NCI-H2196 (cell line): Measurements from ENCODE around the gene INTS15.

ENCODE experiments used
- DNase-seq: peaks from one replicate; lab custom pipeline; 2025; ENCODE audit not compliant: unreplicated experiment; lab: John Stamatoyannopoulos, UW

Gene INTS15

DNA sequence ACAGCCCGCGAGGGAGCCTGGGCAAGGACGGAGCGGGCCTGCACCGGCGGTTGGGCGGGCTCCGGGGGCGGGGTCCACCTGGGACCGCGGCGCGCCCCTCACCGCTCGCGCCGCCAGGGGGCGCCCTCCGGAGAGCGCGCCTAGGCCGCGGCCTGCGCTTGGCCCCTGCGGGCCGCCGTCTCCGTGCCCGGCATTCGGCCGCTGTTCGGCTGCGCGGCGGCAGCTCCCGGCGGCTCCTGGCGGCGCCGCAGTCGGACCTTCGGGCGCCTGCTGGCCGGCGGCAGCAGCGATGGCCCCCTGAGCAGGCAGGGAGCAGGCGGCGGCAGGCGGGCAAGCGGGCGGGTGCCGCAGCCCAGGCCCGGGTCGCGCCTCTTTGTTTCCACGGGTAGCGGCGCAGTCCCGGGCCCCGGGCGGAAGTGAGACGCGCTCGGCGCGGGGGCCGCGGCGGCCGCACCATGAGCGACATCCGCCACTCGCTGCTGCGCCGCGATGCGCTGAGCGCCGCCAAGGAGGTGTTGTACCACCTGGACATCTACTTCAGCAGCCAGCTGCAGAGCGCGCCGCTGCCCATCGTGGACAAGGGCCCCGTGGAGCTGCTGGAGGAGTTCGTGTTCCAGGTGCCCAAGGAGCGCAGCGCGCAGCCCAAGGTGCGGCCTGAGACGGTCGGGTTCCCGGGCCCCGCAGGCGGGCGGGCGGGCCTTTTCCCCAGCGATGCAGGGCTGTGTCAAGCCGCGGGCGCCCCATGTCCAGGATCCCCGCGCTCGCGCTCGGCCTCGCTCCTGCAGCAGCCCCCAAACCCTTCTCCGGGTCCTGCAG is at the start of gene INTS15:
INTS15 (plus strand) TSS at position 193 of the 816 bp plus-strand sequence; CDS start at position 456, 263 bp downstream.
- DNase-seq = peak; percentile 92

DNA sequence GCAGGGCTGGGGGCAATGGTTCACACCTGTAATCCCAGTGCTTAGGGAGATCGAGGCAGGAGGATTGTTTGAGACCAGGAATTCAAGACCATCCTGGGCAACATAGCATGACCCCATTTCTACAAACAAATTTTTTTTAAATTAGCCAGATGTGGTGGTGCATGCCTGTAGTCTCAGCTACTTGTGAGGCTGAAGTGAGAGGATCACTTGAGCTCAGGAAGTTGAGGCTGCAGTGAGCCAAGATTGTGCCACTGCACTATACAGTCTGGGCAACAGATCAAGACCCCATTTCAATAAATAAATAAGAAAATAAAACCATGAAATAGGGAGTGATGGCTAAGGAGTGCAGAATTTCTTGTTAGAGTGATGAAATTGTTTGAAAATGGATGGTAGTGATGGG is 47.5 kb upstream of the INTS15 start:
- DNase-seq = no peak

DNA sequence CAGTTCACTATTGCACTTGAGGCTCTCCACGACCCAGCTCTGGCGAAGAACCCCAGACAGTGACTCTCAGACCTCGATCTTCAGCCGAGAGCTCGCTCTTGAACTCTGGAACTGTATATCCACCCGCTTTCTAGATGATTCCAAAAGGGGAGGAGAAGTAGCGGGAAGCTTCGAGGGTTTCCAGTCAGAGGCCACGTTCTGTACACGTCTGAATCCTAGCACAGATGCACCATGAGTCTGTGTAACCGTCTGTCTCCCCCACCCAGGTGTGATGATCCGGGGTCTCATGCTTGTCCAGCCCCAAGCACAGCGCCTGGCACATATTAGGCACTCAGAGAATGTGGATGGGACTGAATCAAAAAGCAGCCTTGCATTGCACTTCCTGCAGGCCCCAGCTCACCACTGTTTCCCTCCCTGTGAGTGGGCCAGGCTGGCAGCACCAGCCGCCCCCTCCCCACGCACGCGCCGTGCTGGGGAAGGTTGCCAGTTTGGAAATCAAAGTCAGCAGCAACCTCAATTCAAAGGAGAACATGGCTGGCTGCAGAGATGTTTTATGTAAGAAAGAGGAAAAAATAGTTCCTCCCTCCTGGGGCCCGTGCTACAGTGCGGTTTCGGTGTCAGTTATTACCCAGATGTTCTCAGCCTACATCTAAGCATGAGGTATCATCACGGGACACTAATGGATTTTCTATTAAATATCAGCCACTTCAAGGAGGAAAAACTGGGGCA is 44.3 kb upstream of the INTS15 start:
- DNase-seq = no peak

DNA sequence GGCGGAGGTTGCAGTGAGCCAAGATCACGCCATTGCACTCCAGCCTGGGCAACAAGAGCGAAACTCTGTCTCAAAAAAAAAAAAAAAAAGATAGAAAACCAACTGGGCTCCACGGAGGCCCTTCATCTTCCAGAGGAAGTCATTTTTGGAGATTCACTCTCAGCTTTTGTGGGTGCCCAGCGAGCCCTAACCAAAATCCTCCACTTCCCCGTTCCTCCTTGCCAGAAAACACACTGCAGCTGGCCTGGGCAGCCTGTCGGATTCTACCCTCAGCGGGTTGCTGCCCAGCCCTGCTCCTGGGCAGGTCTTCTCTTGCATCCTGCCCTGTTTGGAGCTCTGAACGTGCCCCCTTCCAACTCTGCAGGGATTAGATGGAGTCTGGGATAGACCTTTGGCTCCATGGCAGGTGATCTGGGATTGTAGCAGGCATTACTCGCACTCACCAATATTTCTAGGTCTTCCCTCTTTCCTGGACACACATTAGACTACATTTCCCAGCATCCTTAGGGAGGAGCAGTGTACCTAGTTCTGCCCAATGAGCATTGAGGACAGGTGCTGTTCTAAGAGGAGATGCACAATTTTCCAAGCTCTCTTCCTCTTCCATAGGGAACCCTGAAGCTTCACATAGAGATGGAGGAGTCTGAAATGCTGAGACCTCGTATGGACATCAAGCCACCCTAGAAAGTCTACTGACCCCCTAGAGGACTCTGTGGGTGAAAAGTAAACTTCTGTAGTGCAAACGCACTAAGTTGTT is 43.1 kb upstream of the INTS15 start:
- peak; percentile 20 for DNase-seq

DNA sequence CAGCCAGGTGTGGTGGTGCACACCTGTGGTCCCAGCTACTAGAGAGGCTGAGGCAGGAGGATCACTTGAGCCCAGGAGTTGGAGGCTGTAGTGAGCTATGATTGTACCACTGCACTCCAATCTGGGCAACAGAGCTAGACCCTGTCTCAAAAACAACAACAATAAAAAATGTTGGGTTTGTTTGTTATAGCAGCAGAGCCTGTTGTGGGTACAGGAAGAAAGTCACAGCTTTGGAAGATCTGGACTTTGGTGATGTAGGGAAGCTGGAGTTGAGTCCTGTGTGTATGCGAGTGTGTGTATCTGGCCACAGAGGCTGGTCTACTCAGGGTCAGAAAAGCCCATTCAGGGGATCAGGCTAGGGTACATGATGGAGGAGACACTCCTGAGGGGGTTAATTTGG is 42.4 kb upstream of the INTS15 start:
- DNase-seq = no peak

DNA sequence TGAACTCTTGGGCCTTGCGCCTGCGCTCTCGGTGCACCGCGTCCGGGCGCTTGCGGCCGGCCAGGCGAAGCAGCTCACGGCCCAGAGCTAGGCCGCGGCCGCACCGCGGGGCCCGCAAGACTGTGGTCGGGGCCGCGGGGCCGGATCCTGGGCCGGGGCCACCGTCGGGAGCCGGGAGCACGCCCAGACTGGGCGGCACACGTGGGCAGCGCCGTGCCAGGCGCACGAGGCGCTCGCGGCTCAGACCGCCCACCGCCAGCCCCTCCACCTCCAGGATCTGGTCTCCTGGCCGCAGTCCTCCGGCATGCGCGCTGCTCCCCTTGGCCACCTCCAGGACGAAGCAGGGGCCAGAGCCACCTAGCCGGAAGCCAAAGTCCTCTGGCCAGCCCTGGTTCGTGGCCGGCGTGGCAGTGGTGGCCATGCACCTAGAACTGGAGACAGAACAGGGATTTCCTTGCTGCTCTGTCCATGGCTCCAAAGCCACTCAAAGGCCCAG is 38.8 kb upstream of the INTS15 start, which contains the start of gene GRID2IP:
GRID2IP (minus strand) TSS at position 446 of the 496 bp plus-strand sequence; CDS start at position 421, 25 bp downstream.
- no peak for DNase-seq

DNA sequence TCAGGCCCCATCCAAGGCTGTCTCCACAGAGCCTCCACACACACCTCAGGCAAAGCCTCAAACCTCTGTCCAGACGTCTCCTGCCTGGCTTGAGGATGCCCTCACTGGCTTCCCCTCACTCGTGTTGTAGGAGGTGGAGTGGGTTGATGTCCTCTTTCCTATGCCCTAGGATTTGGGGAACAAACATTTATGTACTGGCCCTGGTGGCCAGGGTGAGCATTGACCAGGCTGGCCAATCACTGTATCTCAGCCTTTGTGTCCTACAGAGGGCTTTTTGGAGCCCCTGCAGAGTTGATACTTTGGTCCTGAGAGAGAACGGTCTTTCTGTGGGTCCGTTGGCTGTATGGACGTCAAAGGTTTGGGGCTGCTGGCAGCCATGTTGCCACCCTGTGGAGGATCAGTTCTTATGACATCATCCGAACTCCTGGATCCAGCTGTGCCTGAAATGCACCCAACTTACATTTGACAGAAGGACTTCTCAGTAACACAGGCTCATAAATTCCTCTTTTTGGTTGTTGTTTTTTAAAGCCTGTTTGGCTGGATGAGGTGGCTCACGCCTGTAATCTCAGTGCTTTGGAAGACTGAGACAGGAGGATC is 36.3 kb upstream of the INTS15 start:
- DNase-seq = no peak

DNA sequence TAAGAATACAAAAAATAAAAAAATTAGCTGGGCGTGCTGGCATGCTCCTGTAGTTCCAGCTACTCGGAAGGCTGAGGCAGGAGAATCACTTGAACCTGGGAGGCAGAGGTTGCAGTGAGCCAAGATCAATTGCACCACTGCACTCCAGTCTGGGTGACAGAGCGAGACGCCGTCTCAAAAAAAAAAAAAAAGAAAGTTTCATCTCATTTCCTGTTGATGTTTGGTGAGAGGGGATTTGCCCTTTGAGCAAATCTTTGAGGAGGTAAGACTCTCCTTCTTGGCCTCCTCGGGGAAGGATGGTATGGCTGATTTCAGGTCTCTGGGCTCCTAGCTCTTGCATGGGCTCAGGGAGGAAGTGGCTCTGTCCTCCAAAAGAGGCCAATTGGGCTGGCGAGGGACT is 35.0 kb upstream of the INTS15 start:
- no peak for DNase-seq

DNA sequence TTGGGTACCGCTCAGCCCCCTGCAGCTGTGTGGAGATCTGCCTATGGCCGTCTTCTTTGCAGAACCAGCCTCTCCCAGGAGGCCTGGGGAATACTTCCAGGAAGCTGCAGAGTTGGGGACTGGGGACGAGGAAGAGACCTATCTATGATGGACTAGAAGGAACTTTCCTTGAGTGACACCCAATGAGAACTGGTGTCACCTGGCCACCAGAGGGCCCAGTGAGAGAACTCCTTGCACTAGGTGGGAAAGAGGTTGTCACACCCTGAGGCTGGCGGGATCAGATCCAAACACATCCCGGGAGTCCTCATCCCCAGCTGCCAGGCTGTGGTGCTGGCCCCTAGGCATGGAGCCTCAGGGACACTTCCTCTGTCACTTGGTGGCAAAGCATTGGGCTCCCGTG is 33.6 kb upstream of the INTS15 start:
- DNase-seq = no peak

DNA sequence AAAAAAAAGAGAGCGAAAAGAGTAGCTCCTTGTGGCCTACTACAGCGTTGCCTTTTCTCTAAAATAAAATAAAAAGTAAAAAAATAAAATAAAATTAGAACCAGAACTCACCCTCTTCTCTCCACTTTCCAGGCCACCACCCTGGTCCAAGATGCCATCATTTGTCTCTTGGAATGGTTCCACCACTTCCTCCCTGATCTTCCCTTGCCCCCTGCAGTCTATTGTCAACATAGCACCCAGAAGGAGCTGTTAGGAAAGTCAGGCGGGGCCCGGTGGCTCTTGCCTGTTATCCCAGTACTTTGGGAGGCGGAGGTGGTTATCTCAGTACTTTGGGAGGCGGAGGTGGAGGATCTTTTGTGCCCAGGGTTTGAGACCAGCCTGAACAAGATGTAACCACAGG is 31.0 kb upstream of the INTS15 start:
- DNase-seq = peak; percentile 52

DNA sequence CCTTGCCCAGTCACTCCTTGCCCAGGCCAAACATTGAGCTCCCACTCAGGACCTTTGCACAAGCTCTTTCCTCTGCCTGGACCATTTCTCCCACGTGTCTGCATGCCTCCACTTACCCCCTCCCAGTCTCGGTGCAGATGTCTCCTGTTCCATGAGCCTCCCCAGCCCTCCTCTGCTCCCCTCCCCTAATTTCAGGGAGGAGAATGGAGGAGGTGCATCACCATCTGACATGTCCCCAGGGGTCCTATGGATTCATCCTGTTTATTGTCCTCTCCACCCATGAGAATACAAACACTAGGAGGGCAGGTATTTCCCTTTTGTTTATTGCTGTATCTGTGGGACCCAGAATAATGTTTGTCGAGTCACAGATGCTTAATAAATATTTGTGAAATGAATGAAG is 29.9 kb upstream of the INTS15 start:
- DNase-seq = no peak

DNA sequence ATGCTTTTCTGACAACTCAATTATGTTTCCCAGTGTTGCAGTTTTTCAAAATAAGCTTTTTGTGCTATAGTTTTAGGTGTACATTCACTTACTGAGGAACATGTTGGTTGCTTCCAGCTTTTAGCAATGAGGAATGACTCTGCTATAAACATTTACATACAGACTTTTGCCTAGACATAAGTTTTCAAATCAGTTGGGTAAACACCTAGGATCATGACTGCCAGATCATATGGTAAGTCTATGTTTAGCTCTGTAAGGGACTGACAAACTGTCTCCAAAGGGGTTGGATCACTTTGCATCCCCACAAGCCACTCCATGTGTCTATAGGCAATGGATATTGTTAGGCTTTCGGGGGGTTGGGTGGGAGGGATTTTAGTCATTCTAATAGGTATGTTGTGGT is 27.7 kb upstream of the INTS15 start:
- no peak for DNase-seq

DNA sequence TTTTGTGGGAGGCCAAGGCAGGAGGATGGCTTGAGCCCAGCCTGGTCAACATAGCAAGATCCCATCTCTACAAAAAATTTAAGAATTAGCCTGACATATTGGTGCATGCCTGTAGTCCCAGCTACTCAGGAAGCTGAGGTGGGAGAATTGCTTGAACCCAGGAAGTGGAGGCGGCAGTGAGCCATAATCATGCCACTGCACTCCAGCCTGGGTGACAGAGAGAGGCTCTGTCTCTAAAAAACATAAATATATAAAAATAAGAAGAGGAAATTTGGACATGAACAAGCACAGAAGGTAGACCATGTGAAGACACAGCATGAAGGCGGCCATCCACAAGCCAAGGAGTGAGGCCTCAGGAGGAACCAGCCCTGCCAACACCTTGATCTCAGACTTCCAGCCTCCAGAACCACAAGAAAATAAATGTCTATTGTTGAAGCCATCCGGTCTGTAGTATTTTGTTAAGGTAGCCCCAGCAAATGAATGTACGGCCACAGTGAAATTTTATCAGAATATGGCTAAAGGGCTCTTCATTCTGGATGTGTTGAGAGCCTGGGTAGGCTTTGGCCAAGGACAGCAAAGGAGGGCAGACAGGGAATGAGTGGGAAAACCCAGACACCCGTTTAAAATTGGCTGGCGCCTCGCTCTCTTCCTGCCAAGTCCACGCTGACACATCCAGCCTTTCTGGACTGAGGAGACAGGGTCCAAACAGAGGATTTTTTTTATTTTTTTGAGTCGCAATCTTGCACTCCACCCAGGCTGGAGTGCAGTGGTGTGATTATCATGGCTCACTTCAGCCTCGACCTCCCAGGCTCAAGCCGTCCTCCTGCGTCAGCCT is 25.7 kb upstream of the INTS15 start:
- DNase-seq = no peak

DNA sequence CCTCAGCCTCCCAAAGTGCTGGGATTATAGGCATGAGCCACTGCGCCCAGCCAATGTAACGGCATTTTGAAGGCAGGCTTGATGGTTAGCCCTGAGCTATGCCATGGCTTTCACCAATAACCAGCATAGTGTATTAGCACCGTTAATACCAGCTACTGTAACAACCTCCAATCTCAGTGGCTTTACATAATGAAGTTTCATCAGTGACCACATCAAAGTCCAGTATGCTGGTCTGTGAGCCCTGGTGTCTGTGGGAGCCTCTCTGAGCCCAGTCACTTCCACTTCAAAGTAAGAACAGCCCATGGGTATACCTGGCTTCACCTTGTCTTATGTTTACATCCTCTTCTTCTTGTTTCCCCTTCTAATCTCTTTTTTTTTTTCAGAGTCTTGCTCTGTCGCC is 24.2 kb upstream of the INTS15 start:
- no peak for DNase-seq

DNA sequence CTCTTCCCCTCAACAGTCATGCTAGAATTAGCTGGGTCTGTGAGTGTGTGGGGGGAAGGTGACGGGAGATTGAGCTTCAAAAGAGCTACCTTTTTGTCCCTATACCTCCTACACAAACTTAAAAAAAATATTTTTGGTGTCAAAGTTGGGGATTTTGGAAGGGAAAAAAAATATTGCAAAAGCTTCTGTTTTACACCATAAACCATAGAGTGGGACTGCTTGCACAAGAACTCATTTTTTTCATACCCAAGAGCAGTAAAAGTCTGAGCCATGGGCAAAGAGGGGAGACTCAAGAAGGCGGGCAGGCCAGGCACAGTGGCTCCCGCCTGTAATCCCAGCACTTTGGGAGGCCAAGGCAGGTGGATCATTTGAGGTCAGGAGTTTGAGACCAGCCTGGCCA is 21.9 kb upstream of the INTS15 start:
- DNase-seq = no peak

DNA sequence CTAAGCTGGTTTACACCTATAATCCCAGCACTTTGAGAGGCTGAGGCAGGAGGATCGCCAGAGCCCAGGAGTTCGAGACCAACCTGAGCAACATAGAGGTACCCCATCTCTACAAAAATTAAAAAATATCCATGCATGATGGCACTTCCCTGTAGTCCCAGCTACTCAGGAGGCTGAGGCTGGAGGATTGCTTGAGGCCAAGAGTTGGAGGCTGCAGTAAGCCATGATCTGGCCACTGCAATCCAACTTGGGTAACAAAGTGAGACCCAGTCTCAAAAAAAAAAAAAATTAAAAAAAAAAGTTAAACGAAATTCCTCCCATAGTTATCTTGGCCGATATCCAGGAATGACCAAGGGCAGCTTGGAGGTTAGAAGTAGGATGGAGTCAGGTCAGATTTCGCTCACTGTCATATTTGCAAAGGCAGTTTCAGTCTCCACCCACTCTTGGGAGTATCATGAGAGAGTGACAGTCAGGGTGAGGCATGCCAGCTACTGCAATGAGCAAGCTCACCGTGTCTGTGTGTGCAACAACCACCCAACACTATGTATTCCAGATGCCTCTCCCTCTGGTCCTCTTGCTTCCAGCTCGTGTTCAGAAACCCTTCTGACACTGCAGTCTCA is 18.6 kb upstream of the INTS15 start:
- no peak for DNase-seq

DNA sequence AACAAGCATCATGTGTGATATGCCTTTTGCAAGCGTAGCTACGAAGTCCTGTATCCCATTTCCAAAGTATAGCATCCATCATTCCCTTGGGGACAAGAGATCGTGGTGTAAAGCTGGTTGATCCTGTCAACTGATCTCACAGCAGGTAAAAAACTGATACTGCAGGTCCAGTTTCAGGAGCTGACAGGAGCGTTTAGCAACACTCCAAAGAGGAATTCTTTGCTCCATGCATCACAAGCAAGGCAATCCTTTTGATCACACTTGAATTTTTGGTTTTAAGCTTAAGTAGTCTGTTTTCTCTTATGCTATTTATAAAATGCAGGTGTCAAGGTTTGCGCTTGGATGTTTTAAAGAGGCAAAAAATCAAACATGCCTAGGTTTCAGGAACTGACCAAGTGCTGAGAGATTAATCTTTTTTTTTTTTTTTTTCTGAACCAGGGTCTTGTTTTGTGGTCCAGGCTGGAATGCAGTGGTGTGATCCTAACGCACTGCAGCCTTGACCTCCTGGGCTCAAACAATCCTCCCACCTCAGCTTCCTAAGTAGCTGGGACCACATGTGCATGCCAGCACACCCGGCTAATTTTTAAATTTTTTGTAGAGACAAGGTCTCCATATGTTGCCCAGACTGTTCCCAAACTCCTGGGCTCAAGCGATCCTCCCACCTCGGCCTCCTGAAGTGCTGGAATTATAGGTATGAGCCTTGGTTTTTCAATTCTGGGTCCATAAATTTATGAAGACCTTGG is 14.4 kb upstream of the INTS15 start:
- no peak for DNase-seq

DNA sequence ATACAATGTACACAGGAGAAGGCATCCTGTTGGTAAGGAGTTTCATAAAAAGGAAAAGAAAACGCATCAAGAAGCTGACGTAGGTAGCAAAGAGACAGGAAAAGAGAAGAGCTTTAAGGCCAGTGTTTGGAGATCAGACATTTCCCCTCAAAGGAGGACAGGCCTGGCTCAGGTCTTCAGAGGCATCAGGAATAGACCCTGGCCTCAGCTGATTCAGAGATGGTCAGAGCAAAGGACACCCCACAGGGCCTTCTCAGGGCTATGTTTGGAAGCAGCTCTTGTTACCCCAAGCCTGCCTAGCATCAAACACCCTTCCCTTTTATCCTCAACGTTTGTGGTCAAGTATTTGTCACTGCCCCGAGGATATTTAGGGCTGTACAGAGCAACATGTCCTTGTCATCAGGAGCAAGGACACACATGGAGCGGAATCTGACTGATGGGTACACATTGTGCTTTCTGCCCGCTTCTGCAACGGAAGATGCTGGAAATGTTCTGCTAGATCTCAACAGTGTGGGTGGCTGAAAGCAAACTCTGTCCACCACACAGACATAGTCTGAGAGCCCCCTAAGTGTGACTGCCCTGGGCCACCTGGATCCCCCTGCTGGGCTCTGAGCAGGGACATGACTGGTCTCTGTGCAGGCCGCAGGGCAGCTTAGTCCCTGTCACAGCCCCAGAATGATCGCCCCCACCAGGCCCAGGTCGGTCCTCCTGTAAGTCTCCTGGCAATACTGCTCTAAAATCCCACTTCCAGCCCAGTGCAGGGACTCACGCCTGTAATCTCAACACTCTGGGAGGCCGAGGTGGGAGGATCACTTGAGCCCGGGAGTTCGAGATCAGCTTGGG is 13.6 kb upstream of the INTS15 start:
- DNase-seq = no peak
